Measurements from ENCODE around the gene MAP3K4. TPM values are rescaled to one million over a fixed set of nuclear protein-coding genes. Genes with fewer than 3 reads are reported as not detected.

MAP3K4 gene
- polyA plus RNA-seq, 1 donor from 2014 or later, result 31.0 TPM

- no peak for TF ChIP-seq CTCF (IDR thresholded peaks at IDR 0.05; ENCODE audit: poor library complexity, severe bottlenecking)
These were observed 158.6 kb downstream of the MAP3K4 start (continued) for GRCh38 chr6:161150136-161150535.

- Histone ChIP-seq H3K9me2 (ENCODE audit: insufficient read depth, low read length) (no peaks in the 10 kb centered on the region), H4K20me1 (ENCODE audit: insufficient read depth) (no peaks in the 10 kb centered on the region), H3K9ac (ENCODE audit: low read length) (no peak overlapping the region), H3K27me3 (ENCODE audit: insufficient read depth, low read depth, low read length) (no peaks in the 10 kb centered on the region), H3K9me3 (ENCODE audit: low read length) (no peaks in the 10 kb centered on the region), H3F3A (ENCODE audit: insufficient read depth, low read length, poor library complexity, severe bottlenecking) (no peaks in the 10 kb centered on the region), H2AFZ (ENCODE audit: low read depth, low read length) (no peak overlapping the region), H3K4me3 (ENCODE audit: low read length) (no peak overlapping the region), H3K4me2 (ENCODE audit: low read length) (no peak overlapping the region), H3K36me3 (ENCODE audit: insufficient read depth, low read length) (peaks cover 14% of the 10 kb centered on the region), H3K79me2 (replicated peaks; ENCODE audit: insufficient read depth, low read length) (no peaks in the 10 kb centered on the region), H3K27ac (ENCODE audit: low read length) (no peak overlapping the region)
- TF ChIP-seq SMC3 (conservative IDR thresholded peaks at IDR 0.05; ENCODE audit: poor library complexity) (no peak), EP300 (conservative IDR thresholded peaks at IDR 0.05; ENCODE audit: poor library complexity, severe bottlenecking) (no peak), RAD21 (conservative IDR thresholded peaks at IDR 0.05) (no peak), EZH2 (IDR thresholded peaks at IDR 0.05; ENCODE audit: borderline replicate concordance, insufficient read depth, low read length, poor library complexity, severe bottlenecking) (no peak), MXI1 (conservative IDR thresholded peaks at IDR 0.05; ENCODE audit: poor library complexity, severe bottlenecking) (no peak), REST (IDR thresholded peaks at IDR 0.05; ENCODE audit: borderline replicate concordance) (no peak), POLR2AphosphoS5 (IDR thresholded peaks at IDR 0.05) (no peak), TAF1 (IDR thresholded peaks at IDR 0.05; ENCODE audit: low read depth) (no peak), CTCF (IDR thresholded peaks at IDR 0.05; ENCODE audit: poor library complexity, severe bottlenecking) (no peak)
These were observed 159.0 kb downstream of the MAP3K4 start for GRCh38 chr6:161150566-161150965.
